Right ventricle myocardium inferior (tissue), 1 donor: Measurements from ENCODE around the gene FAAP20. TPM values are rescaled to one million over a fixed set of nuclear protein-coding genes. Genes with fewer than 3 reads are reported as not detected.

ENCODE experiments used
- ATAC-seq: fragments of 200-7000 bp; cut with Tn5 transposase; one replicate; pipeline ENCODE4 v1.9.1; 2020; ENCODE audit warnings: mild to moderate bottlenecking, moderate library complexity
- DNase-seq: peaks from one replicate; pipeline ENCODE4 v3.0.0; 2021; ENCODE audit errors: missing footprints
- intact Hi-C: fragments of 100-400 bp; cut with DNase I; formaldehyde crosslinking; loops from one replicate; pipeline ENCODE4 v1.11.0; 2022
- total RNA-seq: library from RNA; stranded (reverse); fragmentation: NEBNext Ultra II Directional; extraction: Animal tissue kit (Norgen Biotek cat#: 25700); gene quantifications from one replicate; pipeline ENCODE4 v1.2.1, GENCODE V29; 2021
- donor health status: DM: no; HTN: yes; CAD: no; lungs with severe emphysema.

The FAAP20 gene
- total RNA-seq, 1 donor from 2014 or later, result 43.9 TPM

DNA sequence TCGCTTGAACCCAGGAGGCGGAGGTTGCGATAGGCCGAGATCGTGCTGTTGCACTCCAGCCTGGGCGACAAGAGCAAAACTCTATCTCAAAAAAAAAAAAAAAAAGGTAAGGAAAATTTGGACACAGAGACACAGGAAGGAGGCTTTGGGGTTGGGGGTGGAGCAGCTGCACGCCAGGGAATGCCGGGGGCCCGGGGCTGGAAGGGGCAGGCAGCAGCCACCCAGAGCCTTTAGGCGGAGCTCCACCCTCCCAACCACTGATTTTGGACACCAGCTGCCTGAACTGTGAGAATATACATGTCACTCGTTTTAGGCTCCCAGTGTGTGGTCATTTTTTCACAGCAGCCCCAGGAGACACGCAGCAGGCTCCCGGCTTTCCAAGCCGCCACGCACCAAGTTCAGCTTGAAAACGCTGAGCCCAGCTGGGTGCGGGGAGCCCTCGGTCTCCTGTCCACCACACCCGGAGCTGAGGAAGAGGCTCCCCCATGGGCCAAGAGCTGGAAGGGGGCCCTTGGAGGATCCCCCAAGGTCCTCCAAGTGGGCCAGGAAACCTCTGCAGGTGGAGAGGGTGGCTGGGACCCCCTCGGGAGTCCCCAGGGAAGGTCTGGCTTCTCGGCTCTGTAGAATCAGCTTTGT, 5.9 kb upstream of the FAAP20 start:
- ATAC-seq (no peak), DNase-seq (no peak)
- intact Hi-C loops, result no loop called here

DNA sequence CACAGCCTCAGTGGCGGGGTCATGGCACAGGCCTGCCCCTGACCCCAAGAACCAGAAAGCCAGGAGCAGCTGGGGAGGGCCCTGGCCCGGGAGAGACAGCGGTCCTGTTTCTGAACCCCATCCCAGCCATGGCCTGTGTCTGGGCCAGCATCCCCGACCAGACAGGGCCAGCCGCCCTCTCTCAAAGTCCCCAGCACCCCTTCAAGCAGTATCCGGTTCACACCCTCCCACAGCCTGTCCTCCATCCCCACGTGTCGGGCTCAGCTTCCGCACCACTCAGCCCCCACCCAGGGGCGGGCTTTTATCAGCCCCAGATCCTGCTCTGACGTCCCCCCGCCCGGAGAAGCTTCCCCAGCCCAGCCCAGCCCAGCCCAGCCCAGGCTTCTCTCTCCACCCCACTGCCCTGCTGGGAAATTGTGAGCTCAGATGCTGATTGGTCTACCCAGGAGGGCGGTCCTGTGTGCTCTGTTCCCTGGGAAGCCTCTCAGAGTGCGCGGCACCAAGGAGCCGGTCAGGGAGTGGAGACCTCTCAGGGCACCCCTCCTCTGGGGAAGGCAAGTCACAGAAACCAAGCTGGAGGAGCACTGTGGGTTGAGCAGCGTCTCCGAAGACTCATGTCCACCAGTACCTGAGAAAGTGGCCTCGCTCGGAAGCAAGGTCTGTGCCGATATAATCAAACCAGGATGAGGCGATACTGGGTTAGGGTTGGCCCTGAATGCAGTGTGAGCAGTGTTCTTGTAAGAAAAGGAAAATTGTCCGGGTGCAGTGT, 4.7 kb upstream of the FAAP20 start:
- ATAC-seq (peak; percentile 83), DNase-seq (peak; percentile 93)
- intact Hi-C loops, result loop anchor here (1.0 to 10.0 kb wide), 2 partner anchors 182 to 346 kb away; no protein-coding TSS in a partner anchor

DNA sequence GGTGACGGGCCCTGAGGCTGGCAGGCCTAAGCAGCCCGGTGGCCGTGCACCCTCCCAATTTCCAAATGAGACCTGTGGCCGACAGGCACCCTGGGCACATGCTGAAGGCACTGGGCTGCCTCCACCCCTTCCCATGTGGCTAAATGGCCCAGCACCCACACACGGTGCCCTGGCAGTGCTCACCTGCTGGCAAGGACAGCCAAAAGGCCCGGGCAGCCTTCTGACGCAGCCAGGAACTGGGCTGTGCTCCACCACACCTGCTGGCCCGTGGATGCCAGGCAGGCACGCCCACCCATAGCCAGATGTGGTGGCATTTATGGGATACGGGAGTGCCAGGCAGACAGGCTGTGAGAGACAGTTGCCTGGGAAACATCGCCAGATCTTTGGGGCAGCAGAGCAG, 4.0 kb upstream of the FAAP20 start:
- intact Hi-C loops, result loop anchor here (10.0 kb wide), 1 partner anchor 346 kb away; no protein-coding TSS in a partner anchor
- ATAC-seq (no peak), DNase-seq (no peak)

DNA sequence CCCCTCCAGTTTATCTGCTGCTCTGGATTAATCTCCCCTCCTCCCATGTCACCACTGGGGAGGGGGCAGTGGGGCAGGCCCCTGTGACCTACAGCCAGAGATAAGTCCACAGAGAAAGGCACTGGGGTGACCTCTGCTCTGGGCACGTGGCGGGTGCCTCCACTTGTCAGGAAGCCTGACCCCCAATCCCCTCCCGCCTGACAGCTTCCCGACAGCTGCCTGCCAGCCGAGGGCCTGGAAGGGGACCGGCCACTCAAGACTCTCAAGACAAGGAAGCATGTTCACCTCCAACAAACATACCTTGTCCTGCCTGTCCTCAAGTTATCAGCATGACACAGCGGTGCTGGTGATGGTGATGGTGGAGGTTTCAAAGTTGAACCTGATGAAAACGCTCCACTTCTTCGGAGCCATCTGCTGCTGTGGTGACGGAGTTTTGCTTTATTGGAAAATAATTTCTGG, 3.2 kb upstream of the FAAP20 start:
- ATAC-seq, result no peak
- DNase-seq, result no peak
- intact Hi-C loops, result loop anchor here (10.0 kb wide), 1 partner anchor 347 kb away; no protein-coding TSS in a partner anchor

DNA sequence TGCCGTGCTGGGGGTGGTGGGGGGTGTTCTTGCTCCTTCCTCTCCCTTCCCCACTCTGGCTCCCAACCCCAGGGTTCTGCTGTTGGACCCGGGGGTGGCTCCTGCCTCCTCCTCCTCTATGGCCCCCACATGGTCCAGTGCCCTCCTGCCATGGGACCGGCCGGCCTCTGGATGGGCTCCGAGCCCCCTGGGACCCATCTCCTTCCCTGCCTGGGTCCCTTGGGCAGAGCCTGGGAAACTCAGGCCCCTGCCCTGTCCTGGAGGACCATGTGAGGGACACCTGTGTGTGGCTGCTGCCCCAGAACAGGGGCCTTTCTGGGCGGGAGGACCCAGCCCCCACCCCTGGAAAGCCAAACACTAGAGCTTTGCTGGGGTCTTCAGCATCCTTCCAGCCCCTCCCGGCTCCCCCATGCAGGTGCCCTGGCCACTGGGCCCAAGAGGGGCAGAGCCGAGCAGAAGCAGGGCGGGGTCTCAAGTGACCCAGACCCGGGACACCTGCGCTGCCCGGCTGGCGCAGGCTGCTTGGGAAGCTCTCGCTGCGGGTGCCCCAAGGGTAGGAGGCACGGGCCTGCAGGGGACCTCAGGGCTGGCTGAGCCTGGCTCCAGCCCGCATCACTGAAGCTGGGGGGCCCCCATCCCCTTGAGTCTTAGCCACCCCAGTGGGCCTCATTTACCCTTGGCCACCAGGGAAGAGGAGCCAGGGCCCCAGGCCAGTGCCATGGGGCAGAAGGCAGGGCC, 2.5 kb upstream of the FAAP20 start:
- DNase-seq (peak; percentile 55), ATAC-seq (no peak)
- intact Hi-C loops, result loop anchor here (10.0 kb wide), 1 partner anchor 348 kb away; no protein-coding TSS in a partner anchor

DNA sequence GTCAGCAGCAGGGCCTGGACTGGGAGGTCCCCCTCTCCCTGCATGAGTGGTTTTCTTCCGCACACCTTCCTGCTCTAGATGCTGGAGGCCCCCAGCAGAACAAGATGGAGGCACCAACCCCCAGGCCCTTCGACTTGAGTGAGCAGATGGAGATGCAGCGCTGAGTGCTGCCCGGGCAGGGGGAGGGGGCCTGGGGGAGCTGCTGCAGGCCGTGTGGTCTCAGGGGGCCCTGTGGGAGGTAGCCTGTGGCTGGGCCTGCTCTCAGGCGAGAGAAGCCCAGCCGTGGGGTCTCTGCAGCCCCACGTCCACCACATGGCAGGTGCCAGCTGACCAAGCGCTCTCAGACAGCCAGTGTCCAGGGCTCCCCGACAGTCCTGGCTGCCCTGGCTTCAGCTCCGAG, 1.2 kb upstream of the FAAP20 start:
- intact Hi-C loops, result loop anchor here (1.0 to 10.0 kb wide), 4 partner anchors 35 to 349 kb away; no protein-coding TSS in a partner anchor
- DNase-seq (no peak), ATAC-seq (no peak)

DNA sequence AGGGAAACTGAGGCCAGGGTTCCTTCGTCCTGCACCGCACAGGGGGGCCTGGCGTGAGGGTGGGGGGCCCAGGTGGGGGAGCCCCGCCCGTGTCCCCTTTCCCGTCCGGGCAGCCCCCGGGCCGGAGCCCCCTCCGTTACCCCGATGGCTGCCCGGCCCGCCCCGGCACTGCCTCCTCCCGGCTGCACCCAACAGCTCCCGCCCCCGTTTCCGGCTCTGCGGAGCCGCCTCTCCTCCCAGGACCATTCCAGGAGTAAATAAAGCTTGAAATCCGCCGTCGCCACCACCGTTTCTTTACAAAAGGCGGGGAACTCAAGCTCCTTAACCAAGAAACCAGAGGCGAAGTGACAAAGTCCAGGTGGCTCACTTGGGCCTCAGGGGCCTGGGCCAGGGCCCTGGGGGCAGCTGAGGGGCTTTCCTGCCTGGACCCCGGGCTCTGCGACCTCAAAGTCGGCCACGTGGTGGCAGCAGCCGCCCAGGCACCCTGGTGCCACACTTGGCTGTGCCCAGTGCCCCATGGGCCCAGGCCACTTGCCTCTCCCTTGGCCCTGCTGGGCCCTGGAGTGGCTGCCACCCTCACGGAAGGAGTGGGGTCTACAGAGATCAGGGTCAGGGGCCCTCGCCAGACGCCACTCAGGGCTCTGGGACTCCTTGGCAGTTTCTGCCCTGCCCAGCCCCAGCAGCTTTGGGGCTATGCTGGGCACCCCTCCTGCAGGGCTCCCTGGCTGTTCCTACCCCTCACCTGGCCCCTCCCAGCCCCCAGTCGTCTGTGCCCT, 514 bp upstream of the FAAP20 start:
- intact Hi-C loops, result loop anchor here (1.0 to 10.0 kb wide), 5 partner anchors 36 to 1177 kb away; no protein-coding TSS in a partner anchor
- peak; percentile 94 for DNase-seq
- peak; percentile 82 for ATAC-seq

DNA sequence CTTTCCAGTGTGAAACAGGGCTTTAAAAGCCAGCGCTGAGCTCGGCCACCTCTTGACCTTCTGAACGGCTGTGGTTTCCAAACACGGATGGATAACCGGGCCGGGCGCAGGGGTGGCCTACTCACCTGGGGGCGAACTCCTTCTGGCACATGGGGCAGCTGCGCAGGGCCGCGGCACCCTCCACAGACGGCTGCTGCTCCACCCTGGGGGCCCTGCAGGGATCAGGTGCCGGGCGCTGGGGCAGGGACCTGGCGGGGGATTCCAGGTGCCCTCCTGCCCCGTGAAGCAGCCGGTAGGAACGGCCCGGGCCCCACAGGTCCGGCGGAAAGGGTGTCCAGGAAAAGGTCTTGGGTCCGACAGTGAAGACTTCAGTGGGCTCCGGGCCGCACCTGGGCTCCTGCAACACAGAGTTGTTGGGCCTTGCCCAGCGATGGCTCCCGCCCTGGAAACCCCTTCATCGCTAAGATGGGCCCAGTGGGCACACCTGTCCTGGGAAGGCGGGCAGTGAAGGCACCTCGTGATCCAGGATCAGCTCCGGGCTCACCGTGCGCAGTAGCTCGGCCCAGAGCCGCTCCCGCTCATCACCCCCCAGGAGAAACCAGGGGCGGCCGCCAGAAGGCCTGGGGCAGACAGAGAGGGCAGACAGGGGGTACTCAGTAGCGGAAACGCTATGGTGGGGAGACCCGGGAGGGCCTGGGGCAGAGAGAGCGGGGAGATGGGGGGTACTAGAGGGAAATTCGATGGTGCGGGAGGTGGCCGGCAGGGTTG, 874 bp downstream of the FAAP20 start:
- intact Hi-C loops, result loop anchor here (2.0 to 10.0 kb wide), 4 partner anchors 37 to 1179 kb away; no protein-coding TSS in a partner anchor
- no peak for ATAC-seq
- peak; percentile 75 for DNase-seq

DNA sequence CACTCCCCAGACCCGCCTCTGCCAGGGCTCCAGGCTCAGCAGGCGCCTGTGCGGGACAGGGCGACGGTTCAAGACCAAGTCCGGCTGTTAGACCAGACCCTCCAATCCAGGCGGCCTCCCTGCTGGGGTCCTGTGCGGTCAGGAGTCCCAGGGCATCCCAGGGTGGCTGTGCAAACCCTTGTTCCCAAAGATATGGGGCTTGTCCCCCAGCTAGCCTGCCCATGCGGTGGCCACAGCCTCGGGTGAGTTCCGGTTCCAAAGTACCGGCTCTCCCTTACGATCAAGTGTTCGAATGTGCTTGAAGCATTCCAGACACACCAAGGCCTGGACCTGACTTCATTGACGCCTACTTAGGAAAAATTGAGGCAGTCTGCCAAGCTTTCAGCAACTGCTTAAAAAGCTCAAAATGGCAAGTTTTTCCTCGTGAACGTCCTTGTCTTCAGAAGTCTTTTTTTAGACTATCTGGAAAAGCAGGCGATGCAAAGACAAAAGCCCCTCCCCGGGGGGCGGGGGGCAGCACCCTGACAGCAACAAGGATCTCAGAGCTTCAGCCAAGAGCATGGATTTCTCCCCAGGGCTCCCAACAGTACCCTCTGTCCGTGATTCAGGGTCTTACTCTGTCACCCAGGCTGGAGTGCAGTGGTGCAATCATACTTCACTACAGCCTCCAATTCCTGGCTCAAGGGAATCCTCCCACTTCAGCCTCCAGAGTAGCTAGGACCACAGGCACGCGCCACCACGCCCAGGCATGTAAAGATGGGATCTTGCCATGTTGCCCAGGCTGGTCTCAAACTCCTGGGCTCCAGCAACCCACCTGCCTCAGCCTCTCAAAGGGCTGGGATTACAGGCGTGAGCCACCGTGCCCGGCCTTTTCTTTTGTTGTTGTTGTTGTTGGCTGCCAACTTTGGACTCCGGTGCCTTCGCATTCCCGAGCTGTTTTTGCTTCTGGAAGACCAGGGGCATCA, 2.3 kb downstream of the FAAP20 start:
- DNase-seq (no peak), ATAC-seq (no peak)
- intact Hi-C loops, result loop anchor here (5.0 to 10.0 kb wide), 2 partner anchors 352 to 1180 kb away; no protein-coding TSS in a partner anchor

DNA sequence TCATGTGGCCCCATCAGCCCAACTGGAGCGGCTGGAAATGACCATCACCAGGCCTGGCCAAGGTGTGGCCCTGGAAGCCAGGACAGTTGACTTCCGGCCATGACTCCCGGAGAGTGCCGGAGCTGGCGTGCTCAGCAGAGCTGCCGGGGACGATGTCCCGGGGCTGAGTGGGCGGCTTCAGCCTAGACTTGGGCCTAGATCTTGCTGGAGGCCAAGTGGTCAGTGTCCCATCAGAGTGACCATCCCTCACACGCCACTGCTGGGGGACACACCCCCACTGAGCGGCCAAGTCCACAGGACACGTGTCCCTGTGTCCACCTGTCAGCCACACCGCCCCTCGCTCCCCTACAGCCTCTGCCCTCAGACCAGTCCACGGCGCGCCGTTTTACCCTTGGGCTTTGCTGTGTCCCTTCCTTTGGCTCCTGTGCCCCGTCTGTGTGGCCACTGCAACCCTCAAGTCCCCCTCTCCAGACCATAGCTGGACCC, 4.0 kb downstream of the FAAP20 start:
- DNase-seq (peak; percentile 74), ATAC-seq (peak; percentile 1)
- intact Hi-C loops, result loop anchor here (5.0 to 10.0 kb wide), 2 partner anchors 354 to 1182 kb away; no protein-coding TSS in a partner anchor

DNA sequence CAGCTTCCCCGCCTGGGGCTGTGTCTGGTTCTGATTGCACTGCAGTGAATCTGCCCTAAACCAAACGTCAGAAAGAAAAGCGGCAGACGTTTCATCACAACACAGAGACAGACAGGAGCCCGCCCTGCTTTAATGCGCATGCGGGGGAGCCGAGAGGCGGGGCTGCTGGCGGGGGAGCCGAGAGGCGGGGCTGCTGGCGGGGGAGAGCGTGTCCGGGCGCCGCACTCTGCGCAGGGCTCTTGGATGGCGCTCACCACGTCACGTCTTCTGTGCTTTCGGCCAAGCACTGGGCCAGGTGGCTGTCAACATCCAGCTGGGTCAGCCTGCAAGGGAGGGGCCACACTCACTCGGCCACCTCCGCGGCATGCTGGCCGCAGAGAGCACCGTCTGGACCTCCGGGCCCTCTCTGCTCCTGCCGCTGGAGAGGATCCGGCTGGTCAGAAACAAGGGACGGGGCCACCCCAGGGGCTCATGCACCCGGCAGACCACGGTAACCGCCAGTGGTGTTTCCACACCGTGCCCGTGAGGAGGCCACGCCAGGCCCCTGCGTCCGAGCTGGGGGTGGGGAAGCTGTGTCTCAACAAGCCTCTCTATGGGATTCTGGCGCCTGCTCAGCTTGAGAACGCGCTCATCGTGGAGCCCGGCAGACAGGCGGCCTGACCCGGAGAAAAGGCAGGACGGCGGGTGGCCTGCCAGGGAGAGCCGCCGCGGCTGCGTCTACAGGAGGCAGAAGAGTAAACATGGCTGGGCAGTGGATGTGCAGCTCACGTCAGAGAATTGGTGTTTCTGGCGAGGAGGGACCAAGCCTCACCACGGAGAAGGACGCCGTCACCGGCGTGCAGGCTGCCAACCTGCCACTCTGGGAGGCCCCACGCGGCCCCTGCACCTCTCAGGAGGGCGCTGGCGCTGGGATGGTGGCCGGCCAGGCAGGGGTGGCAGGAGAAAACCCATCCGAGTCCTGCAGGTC, 4.8 kb downstream of the FAAP20 start:
- ATAC-seq (peak; percentile 93), DNase-seq (peak; percentile 97)
- intact Hi-C loops, result loop anchor here (5.0 to 10.0 kb wide), 3 partner anchors 57 to 1183 kb away; no protein-coding TSS in a partner anchor

DNA sequence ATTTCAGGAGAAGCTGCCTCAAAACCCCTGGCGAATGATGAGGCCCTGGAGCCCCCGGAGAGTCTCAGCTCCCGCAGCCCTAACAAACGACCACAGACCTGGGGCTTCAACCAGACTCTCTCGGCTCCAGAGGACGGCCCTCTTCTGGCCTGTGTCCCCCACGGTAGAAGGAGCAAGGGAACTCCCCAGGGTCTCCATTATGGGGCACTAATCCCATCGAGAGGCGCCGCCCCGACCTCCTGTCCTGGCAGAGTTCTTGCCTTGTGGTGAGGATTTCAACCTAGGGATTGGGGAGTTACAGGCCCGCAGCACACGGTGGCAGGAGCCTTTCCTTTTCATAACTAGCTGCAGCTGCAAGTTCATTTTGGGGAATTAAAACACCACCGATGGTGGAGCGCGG, 6.2 kb downstream of the FAAP20 start:
- intact Hi-C loops, result loop anchor here (5.0 kb wide), 1 partner anchor 56 kb away; no protein-coding TSS in a partner anchor
- ATAC-seq (no peak), DNase-seq (no peak)

DNA sequence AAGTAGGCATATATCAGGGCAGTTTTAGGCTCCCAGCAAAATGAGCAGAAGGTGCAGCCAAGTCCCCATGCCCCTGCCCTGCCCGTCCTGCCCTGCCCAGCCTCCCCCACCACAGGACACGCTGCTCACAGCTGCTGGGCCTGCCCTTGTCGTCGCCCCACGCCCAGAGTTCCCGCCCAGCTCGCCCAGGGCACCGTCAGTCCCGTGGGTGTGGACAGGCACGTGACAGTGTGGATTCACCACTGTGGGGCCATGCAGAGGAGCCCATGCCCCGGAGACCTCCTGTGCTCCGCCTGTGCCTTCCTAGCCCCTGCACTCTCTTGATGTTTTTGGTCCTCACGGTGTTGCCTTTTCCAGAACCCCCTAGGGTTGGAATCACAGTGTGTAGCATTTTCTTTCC, 7.0 kb downstream of the FAAP20 start:
- DNase-seq, result no peak
- ATAC-seq, result no peak
- intact Hi-C loops, result loop anchor here (5.0 kb wide), 1 partner anchor 55 kb away; no protein-coding TSS in a partner anchor

DNA sequence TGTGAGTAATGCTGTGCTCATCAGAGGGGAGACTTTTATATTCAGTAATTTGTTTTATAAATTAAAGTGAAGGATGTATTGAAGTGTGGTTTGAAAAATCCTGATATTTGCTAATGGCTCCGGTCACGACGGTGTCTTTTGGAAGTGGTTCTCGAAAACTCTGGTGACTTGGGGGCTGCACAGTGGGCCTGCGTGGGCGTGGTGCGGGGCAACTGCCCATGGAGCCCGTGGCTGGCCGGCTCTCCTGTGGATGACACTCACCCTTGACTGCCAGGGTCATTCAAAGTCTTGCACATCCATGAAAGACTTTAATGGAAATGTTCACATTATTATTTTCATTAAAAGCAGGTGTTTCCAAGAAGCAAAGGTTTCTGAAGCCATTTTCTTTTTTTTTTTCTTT, 7.7 kb downstream of the FAAP20 start:
- intact Hi-C loops, result loop anchor here (5.0 kb wide), 1 partner anchor 55 kb away; no protein-coding TSS in a partner anchor
- no peak for ATAC-seq
- no peak for DNase-seq
